NCI-H526 treated with DMSO at 0.1 percent for 48 hours (cell line): ENCODE results near the gene GAGE12J.
"Not testable (repeated sequence)": the region's sequence is repeated elsewhere in the genome, so short reads cannot be mapped to it uniquely, and the experiment has no call there.

ENCODE experiments used
- DNase-seq: peaks from one replicate; lab custom pipeline; 2025; lab: John Stamatoyannopoulos, UW

The GAGE12J gene, protein sequence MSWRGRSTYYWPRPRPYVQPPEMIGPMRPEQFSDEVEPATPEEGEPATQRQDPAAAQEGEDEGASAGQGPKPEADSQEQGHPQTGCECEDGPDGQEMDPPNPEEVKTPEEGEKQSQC

DNA sequence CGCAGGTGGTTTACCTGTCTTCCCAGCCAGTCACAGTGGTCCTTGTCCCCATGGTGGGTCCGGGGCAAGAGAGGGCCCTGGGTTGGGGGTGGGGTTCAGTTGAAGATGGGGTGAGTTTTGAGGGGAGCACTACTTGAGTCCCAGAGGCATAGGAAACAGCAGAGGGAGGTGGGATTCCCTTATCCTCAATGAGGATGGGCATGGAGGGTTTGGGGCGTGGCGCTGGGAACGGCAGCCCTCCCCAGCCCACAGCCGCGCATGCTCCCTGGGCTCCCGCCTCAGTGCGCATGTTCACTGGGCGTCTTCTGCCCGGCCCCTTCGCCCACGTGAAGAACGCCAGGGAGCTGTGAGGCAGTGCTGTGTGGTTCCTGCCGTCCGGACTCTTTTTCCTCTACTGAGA is at the start of gene GAGE12J:
Gene GAGE12J (plus strand): TSS at position 301 of the 400 bp plus-strand sequence. CDS start 1,157 bp downstream, outside the sequence.
- not testable (repeated sequence) for DNase-seq

GRCh38 chrX:49272421-49272820 is 49.4 kb upstream of the GAGE12J start:
- no peak for DNase-seq

DNA sequence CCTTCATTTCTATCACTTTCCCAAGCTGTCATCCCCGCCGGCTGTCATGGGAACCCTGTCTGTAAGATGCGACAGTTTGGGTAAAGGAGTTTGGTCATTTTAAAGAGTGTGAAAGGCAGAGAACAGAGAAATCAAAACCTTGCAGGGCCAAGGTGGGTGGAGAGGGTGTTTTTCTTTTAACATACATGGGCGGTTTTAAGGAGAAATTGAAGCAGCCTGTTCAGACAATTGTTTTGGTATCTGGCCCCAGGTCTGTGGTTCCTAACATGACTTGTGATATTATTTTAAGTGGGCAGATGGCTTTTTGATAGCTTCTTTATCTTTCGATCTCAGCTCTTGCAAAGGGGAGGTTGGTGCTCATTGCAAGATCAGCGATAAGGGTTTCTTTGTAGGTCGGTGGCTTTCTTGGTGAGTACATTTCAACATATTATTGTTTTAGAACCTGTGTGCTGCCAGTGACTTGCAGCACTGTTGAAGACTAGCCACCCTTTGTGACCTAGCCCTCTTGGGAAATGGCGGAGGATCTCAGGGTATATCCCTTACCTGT is 48.6 kb upstream of the GAGE12J start:
- DNase-seq = no peak

GRCh38 chrX:49276207-49276606 is 45.6 kb upstream of the GAGE12J start:
- DNase-seq = no peak

GRCh38 chrX:49276671-49277534 is 44.9 kb upstream of the GAGE12J start:
- DNase-seq = no peak

DNA sequence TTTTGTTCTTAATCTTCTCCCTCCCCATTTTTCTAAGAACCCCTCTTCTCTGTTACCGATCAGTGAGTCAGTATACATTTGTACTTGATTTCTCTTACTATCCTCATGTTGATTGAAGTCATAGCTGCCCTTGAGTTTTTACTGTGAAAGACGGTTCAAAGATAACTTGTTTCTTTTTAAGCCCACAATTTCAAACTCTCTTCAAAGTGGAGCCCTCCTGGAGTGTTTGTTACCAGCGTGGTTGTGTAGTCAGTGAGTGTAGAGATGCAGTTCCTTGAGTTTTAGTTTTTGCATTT is 44.4 kb upstream of the GAGE12J start:
- no peak for DNase-seq

GRCh38 chrX:49278081-49278480 is 43.8 kb upstream of the GAGE12J start:
- DNase-seq = no peak

- DNase-seq = no peak
These were observed 39.2 kb upstream of the GAGE12J start for GRCh38 chrX:49282647-49283011.

DNA sequence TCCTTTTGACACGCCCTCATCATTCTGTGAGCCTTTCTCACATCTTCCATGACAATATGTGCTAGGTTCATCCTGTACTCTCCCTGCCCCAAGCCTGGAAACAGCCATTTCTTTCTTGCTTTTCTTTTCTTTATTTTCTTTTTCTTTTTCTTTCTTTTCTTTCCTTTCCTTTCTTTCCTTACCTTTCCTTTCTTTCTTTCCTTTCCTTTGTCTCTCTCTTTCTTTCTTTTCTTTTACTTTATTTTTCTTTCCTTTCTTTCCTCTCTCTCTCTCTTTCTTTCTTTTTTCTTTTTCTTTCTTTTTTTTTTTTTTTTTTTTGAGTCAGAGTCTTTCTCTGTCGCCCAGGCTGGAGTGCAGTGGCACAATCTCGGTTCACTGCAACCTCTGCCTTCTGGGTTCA is 37.6 kb upstream of the GAGE12J start:
- DNase-seq = no peak

- DNase-seq = no peak
These were observed 35.7 kb upstream of the GAGE12J start for GRCh38 chrX:49286136-49286535.

DNA sequence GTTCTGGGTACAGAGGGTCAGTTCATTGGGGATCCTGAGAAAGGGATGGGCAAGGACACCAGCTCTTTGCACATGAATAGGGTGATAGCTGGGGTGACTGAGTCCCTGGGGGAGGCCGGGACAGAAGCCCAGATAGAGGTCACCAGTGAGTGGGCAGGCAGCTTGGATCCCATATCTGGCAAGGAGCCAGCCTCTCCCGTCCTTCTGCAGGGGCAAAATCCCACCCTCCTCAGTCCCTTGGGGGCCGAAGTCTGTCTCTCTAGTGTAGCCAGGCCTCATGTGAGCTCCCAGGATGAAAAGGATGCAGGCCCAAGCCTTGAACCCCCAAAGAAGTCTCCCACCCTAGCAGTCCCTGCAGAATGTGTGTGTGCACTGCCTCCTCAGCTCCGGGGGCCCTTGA is 35.3 kb upstream of the GAGE12J start:
- DNase-seq = no peak

GRCh38 chrX:49287665-49288064 is 34.2 kb upstream of the GAGE12J start:
- DNase-seq = no peak

- DNase-seq = no peak
These were observed 31.6 kb upstream of the GAGE12J start for GRCh38 chrX:49290215-49290614.

DNA sequence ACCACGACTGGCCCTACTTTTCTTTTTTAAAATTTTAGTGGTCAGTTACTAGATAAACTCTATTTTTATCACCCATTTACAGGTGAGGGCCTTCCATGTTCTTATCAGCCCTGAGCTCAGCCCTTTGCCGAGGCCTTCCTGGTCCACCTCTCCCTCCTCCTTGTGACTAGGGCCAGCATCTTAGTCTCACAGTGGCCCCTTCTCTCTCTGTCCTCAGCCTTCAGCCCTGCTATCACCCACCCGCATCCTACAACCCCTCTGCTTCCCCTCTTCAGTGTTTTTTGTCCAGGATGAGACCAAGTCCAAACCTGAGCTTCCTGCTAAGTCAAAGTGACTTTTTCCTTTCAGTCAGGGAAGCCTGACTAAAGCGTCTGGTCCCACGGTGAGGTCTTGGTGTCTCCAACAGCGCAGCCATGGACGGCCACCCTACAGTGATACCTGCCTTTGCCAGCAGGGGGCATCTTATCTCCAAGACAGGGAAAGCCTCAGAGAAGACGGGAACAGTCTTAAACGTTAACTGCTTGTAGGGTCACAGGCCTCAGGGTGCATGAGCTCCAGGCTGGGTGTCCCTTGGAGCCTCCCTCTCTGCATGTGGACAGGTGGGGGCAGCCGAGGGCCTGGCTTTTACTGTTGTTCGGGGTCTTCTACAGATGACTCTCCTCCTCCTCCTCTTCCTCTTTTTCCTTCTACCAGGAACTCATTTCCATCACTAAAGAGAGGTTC is 30.1 kb upstream of the GAGE12J start:
- no peak for DNase-seq

- no peak for DNase-seq
These were observed 29.2 kb upstream of the GAGE12J start for GRCh38 chrX:49292400-49293362.

GRCh38 chrX:49299293-49299692 is 22.5 kb upstream of the GAGE12J start:
- DNase-seq = not testable (repeated sequence)

DNA sequence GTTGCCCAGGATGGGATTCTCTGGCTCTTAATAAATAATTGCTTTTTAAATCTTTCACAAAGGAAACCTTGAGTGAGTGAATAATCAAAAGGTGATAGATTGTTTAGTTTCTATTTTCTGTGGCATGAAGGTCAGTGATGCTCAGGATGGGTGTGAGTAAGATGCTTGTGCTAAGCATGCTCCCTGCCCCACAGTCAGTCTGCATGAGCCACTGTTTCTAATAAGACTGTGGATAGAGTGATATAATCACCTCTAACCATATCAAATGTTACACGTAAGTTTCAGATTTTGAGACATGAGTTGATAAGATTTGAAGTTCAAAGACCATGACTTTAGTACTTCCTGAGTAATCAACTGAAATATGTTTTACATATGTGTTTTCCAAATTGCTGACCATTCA is 21.1 kb upstream of the GAGE12J start:
- DNase-seq = no peak

- DNase-seq = no peak
These were observed 18.5 kb upstream of the GAGE12J start, which contains the start of gene GAGE10 for GRCh38 chrX:49303346-49303745. TSS of gene GAGE10 (plus strand) at chrX:49303646. CDS start at chrX:49304860, 1,214 bp downstream.

GRCh38 chrX:49307775-49308174 is 14.1 kb upstream of the GAGE12J start:
- DNase-seq = not testable (repeated sequence)

- no peak for DNase-seq
These were observed 13.1 kb upstream of the GAGE12J start for GRCh38 chrX:49308604-49309269.

DNA sequence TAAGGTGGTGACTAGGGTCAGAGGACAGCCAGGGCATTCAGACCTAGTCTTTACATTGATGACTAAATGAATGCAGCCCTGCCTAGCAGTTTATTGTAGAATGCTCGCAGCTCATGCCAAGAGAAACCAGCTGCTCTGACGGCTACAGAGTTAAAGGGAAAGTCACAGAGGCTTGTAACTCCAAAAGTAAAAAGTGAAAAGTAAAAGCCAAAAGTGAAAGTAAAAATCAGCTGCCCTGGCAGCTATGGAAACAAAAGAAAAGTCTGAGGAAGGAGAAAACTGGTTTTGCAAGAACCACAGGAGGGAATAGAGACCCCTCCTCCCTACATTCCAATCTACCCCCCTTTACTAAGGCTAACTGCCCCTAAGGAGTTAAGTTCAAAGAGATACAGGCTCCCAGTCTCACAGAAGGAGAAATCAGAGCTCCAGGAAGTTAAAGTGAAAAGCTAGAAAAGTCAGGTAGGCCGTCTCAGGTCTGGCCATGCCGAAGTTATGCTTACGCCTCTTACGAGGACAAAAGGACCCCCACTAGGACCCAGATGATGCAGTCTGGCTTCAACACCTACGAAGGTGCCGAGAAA is 12.3 kb upstream of the GAGE12J start:
- no peak for DNase-seq
